Measurements from ENCODE around the gene ARMC5.

ARMC5 gene

DNA sequence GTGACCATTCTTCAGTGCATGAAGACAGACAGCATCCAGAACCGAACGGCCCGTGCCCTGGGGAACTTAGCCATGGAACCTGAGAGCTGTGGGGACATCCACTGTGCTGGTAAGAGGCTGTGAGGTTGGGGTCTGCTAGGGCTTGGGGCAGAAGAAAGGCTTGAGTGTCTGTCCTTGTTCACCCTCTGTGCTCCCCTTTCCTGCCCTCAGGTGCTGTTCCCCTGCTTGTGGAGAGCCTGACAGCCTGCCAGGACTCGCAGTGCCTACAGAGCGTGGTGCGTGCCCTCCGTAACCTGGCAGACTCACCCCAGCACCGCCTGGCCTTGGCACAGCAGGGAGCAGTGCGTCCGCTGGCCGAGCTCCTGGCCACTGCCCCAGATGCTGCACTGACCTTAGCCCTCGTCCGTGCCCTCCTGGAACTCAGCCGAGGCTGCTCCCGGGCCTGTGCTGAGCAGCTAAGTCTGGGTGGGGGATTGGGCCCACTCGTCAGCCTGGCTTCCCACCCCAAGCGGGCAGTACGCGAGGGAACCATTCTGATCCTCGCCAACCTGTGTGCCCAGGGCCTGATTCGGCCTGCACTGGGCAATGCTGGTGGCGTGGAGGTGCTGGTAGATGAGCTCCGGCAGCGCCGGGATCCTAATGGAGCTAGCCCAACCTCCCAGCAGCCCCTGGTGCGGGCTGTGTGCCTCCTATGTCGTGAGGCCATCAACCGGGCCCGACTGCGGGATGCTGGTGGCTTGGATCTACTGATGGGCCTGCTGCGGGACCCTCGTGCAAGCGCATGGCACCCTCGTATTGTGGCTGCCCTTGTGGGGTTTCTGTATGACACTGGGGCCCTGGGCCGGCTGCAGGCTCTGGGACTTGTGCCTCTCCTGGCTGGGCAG lies 2.9 kb downstream of the ARMC5 start:
- DNase-seq (ENCODE audit: low spot score) = no peak

- no peak for DNase-seq (ENCODE audit: low spot score)
These were observed 5.1 kb downstream of the ARMC5 start for GRCh38 chr16:31464348-31464769.

- DNase-seq (ENCODE audit: low spot score) = no peak
These were observed 5.5 kb downstream of the ARMC5 start for GRCh38 chr16:31464781-31465260.

- DNase-seq (ENCODE audit: low spot score) = no peak
These were observed 6.6 kb downstream of the ARMC5 start for GRCh38 chr16:31465788-31466370.

DNA sequence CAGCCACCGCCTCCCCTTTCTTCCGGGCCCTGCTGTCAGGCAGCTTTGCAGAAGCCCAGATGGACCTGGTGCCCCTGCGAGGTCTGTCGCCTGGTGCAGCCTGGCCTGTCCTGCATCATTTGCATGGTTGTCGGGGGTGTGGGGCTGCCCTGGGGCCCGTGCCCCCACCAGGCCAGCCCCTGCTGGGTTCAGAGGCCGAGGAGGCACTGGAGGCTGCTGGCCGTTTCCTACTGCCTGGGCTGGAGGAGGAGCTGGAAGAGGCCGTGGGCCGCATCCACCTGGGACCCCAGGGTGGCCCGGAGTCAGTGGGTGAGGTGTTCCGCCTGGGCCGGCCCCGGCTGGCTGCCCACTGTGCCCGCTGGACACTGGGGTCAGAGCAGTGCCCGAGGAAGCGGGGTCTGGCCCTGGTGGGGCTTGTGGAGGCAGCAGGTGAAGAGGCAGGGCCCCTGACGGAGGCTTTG lies 7.1 kb downstream of the ARMC5 start:
- no peak for DNase-seq (ENCODE audit: low spot score)

- DNase-seq (ENCODE audit: low spot score) = no peak
These were observed 8.0 kb downstream of the ARMC5 start for GRCh38 chr16:31467151-31467773.

GRCh38 chr16:31467858-31468257 lies 8.6 kb downstream of the ARMC5 start:
- DNase-seq (ENCODE audit: low spot score) = no peak

GRCh38 chr16:31470615-31471014 lies 11.3 kb downstream of the ARMC5 start:
- DNase-seq (ENCODE audit: low spot score) = no peak

- DNase-seq (ENCODE audit: low spot score) = no peak
These were observed 12.1 kb downstream of the ARMC5 start for GRCh38 chr16:31471241-31471874.

GRCh38 chr16:31471875-31472708 lies 12.8 kb downstream of the ARMC5 start, which contains the start of gene TGFB1I1:
Gene TGFB1I1 (plus strand): TSS chr16:31472152. CDS start chr16:31472189, 37 bp downstream.
- DNase-seq (ENCODE audit: low spot score) = peak; percentile 92

GRCh38 chr16:31472709-31473203 lies 13.5 kb downstream of the ARMC5 start:
- peak; percentile 98 for DNase-seq (ENCODE audit: low spot score)

DNA sequence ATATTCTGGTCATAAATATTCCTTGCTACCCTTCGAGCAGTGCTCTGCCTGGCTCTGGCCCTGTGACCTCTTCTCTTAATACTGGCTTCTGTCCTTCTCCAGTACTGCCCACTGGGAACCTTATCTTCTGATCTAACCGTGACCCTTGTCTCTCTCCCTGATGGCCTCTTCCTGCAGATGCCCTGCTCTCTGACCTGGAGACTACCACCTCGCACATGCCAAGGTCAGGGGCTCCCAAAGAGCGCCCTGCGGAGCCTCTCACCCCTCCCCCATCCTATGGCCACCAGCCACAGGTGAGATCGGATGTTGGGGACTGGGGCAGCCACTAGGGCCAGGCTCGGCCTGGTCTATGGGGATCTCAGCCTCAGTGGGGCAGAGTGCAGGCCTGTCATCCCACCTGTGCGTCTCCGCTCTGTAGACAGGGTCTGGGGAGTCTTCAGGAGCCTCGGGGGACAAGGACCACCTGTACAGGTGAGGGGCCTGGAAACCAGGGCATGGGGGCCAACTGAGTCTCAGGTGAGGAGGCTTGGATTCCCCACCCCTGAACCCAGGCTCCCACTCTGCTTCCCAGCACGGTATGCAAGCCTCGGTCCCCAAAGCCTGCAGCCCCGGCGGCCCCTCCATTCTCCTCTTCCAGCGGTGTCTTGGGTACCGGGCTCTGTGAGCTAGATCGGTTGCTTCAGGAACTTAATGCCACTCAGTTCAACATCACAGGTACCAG lies 14.1 kb downstream of the ARMC5 start:
- no peak for DNase-seq (ENCODE audit: low spot score)

DNA sequence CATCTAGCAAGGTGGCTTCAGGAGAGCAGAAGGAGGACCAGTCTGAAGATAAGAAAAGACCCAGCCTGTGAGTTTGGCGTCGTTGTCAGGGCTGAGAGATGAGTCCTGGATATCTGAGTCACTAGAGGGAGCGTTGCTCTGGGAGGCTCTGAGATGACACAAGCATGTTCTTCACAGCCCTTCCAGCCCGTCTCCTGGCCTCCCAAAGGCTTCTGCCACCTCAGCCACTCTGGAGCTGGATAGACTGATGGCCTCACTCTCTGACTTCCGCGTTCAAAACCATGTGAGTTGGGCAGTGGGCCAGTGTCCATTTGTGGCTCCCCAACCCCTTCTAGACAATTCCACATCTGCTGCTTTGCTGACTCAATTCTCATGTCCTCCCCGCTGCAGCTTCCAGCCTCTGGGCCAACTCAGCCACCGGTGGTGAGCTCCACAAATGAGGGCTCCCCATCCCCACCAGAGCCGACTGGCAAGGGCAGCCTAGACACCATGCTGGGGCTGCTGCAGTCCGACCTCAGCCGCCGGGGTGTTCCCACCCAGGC lies 14.9 kb downstream of the ARMC5 start:
- DNase-seq (ENCODE audit: low spot score) = peak; percentile 93

- no peak for DNase-seq (ENCODE audit: low spot score)
These were observed 15.8 kb downstream of the ARMC5 start for GRCh38 chr16:31474773-31475738.

GRCh38 chr16:31475946-31476302 lies 16.6 kb downstream of the ARMC5 start:
- DNase-seq (ENCODE audit: low spot score) = no peak

DNA sequence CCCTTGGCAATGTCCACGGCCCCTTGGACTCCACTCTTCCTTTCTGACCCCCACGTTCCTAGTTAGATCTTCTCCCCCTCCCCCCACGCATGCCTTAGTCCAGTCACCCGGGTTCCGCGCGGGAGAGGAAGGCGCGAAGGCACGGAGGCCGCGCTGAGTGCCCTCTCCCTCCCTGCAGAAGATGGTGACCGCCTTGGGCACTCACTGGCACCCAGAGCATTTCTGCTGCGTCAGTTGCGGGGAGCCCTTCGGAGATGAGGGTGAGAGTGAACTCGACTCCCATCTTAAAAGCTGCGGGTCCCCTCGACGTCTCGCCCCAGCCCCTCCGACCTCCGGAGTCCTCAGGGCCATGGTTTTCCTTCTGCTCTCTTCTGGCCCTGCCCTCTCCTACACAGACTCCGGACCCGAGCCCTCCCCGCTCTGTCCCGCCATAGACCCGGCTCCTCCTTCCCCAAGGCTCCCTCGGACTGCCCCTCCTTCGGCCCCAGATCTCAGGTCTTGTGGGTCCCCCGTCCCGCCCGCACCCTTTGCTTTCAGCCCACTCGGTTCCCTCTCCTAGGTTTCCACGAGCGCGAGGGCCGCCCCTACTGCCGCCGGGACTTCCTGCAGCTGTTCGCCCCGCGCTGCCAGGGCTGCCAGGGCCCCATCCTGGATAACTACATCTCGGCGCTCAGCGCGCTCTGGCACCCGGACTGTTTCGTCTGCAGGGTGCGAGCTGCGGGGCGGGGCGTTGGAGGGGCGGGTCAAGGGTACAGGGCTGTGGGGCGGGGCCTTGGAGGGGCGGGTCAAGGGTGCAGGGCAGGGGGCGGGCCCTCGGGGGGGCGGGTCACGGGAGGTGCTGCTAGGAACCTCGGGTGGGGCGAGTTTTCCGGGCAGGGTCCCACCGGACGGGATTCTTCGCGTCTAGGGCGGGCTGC lies 17.3 kb downstream of the ARMC5 start:
- no peak for DNase-seq (ENCODE audit: low spot score)

DNA sequence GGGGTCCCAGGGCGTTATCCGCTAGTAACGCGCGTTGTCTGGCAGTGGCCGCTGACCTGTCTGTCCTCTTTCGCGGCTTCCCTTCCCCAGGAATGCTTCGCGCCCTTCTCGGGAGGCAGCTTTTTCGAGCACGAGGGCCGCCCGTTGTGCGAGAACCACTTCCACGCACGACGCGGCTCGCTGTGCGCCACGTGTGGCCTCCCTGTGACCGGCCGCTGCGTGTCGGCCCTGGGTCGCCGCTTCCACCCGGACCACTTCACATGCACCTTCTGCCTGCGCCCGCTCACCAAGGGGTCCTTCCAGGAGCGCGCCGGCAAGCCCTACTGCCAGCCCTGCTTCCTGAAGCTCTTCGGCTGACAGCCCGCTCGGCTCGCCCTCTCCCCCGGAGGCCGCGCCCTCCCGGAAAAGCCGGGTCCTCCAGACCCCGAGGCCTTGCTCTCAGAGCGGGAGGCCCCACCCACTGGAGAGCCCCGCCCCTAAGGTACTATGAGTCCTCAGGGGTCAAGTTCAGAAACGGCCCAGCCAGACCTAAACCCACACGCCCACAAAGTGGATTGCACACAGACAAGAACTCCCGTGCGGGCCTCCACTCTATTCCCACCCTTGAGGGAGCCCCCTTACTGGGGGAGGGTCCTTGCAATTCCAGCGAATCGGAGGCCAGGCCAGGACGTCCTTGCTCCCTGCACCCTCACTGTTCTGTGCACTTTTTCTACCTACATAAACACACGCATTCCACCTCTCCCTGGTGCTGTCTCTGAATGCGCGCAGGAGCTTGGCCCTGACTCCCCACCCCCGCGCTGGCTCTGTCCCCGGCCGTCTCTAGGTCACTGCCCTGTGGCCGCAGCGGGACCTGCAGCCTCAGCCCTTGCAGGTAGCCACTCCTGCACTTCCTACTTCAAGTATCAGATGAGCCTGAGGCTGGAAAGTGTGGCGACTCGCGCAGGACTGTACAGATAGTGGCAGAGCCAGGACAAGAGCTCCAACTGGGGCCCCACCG lies 18.2 kb downstream of the ARMC5 start:
- no peak for DNase-seq (ENCODE audit: low spot score)
